Measurements from ENCODE around the gene IRGC. TPM values are rescaled to one million over a fixed set of nuclear protein-coding genes. Genes with fewer than 3 reads are reported as not detected.
A peak's percentile ranks its signal among the peaks of the same experiment; 100 is the strongest.

The IRGC gene
- total RNA-seq, 4 donors from 2014 or later: not detected

DNA sequence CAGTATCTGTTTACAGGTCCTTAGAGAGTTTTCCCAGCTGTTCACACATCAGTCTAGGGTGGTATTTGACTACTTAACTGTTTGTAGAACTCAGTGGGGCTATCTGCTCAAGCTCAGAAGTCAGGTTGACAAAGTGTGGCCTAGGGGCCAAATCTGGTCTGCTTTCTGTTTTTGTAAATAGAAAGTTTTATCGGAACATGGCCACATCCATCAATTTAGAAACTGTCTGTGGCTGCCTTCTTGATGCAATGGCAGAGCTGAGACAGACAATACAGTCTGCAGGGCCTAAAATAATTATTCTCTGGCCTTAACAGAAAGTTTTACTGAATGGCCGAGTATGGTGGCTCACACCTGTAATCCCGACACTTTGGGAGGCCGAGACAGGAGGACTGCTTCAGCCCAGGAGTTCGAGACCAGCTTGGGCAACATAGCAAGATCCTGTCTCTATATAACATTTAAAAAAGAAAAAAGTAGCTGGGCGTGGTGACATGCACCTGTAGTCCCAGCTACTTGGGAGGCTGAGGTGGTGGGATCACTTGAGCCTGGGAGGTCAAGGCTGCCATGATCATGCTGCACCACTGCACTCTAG is 36.5 kb downstream of the IRGC start:
- ATAC-seq: no peak
- no peak for DNase-seq
- intact Hi-C loops (cut with DNase I; ENCODE audit: low total_unique reads): loop anchor here (10.0 kb wide), 1 partner anchor 218 kb away; the partner anchor contains the start of gene ZNF575
- TF ChIP-seq POLR2A (IDR thresholded peaks at IDR 0.05): no peak
- TF ChIP-seq, protein P1, sequence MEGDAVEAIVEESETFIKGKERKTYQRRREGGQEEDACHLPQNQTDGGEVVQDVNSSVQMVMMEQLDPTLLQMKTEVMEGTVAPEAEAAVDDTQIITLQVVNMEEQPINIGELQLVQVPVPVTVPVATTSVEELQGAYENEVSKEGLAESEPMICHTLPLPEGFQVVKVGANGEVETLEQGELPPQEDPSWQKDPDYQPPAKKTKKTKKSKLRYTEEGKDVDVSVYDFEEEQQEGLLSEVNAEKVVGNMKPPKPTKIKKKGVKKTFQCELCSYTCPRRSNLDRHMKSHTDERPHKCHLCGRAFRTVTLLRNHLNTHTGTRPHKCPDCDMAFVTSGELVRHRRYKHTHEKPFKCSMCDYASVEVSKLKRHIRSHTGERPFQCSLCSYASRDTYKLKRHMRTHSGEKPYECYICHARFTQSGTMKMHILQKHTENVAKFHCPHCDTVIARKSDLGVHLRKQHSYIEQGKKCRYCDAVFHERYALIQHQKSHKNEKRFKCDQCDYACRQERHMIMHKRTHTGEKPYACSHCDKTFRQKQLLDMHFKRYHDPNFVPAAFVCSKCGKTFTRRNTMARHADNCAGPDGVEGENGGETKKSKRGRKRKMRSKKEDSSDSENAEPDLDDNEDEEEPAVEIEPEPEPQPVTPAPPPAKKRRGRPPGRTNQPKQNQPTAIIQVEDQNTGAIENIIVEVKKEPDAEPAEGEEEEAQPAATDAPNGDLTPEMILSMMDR (IDR thresholded peaks at IDR 0.05 in 4 of 5, conservative IDR thresholded peaks at IDR 0.05 in 1 of 5): no peak
- no peaks in the 10 kb centered on the region for H3K27me3 ChIP-seq
- in situ Hi-C loops (cut with MboI; ENCODE audit: low sequenced_read_pairs in 4 of 4): no loop called here
- no peaks in the 10 kb centered on the region for H3K9me3 ChIP-seq
- no peak overlapping the region for H3K4me3 ChIP-seq
- H3K27ac ChIP-seq: peak overlapping the region in 3 of 4 donors; percentile 14 to 98 (median 98)
- H3K36me3 ChIP-seq: peaks cover 0 to 32% of the 10 kb centered on the region in 2 donors
- peaks cover 5 to 19% of the 10 kb centered on the region in 2 donors for H3K4me1 ChIP-seq

DNA sequence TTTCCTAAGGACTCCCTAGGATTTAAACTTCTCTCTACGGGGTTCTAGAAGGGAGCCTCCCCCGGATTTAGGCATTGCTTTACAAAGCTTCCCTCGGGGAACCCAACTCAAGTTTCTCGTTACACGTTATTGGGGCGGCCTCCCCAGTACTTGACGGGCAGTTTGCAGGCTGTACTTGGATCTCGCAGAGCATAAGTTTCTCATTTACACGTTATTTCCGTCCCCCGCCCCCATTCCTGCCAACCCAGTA is 38.3 kb downstream of the IRGC start:
- ATAC-seq (no peak), DNase-seq (no peak)
- H3K27me3 ChIP-seq: no peaks in the 10 kb centered on the region
- no peaks in the 10 kb centered on the region for H3K9me3 ChIP-seq
- intact Hi-C loops (cut with DNase I; ENCODE audit: low total_unique reads): loop anchor here (10.0 kb wide), 1 partner anchor 219 kb away; the partner anchor contains the start of gene ZNF575
- peak overlapping the region; percentile 75 to 82 (median 80) for H3K4me3 ChIP-seq
- H3K4me1 ChIP-seq: peaks cover 5 to 19% of the 10 kb centered on the region in 2 donors
- peak overlapping the region; percentile 98 to 99 (median 98) for H3K27ac ChIP-seq
- peaks cover 0 to 15% of the 10 kb centered on the region in 2 donors for H3K36me3 ChIP-seq
- in situ Hi-C loops (cut with MboI; ENCODE audit: low sequenced_read_pairs in 4 of 4): no loop called here
- no peak for TF ChIP-seq POLR2A (IDR thresholded peaks at IDR 0.05)
- TF ChIP-seq, protein P1 (IDR thresholded peaks at IDR 0.05 in 4 of 5, conservative IDR thresholded peaks at IDR 0.05 in 1 of 5): no peak

DNA sequence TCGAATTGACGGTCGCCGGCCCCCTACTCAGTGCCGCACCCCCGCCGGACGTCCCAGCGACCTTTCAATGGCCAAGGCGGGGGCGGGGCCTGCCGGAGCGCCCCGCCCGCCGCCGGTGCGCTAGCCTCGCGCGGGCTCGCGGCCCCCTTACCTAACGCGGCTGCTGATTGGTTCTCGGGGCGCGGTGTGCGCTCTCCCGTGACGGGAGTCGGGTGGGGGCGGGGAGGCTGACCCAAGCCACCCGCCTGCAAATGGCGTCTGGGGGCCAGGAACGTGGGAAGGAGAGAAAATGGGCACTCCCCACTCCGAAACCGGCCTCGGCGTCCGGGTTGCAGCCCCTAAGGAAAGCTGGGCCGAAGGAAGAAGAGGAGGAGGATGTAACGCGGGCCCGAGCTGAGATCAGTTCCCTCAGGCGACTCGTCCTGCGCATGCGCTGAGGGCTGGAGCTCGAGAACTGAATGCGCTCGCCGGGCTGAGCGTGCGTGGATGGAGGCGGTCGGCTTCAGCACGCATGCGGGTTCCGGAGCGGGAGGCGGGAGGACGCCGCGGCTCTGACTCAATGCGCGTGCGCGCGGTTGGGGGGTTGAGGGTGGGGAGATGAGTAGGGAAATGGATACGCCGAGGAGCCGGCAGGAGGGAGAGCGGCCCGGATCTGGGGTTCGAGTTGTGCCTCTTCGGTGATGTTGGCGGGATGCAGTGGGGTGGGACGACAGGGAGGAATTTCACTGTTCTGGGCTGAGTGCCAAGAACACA is 38.8 kb downstream of the IRGC start, which contains the start of gene SMG9:
TSS of gene SMG9 (minus strand) at position 460 of the 753 bp plus-strand sequence. CDS start 4,221 bp downstream, outside the sequence.
- intact Hi-C loops (cut with DNase I; ENCODE audit: low total_unique reads): loop anchor here (1.0 to 10.0 kb wide), 2 partner anchors 158 to 220 kb away; partner anchors contain the start of genes IRGQ, ZNF575 and ZNF576
- TF ChIP-seq POLR2A (IDR thresholded peaks at IDR 0.05): peak; percentile 70 to 77
- TF ChIP-seq, protein P1 (IDR thresholded peaks at IDR 0.05 in 4 of 5, conservative IDR thresholded peaks at IDR 0.05 in 1 of 5): no peak
- DNase-seq (peak; percentile 96 to 97), ATAC-seq (peak; percentile 93 to 94)
- Histone ChIP-seq H3K4me3 (peak within 1 kb of the TSS; percentile 75 to 82 (median 80)), H3K9me3 (no peaks in the 10 kb centered on the region), H3K27ac (peak within 1 kb of the TSS; percentile 98 to 99 (median 98)), H3K27me3 (no peaks in the 10 kb centered on the region), H3K36me3 (peaks cover 0 to 10% of the 10 kb centered on the region in 2 donors), H3K4me1 (peaks cover 5 to 19% of the 10 kb centered on the region in 2 donors)
- in situ Hi-C loops (cut with MboI; ENCODE audit: low sequenced_read_pairs in 4 of 4): no loop called here

DNA sequence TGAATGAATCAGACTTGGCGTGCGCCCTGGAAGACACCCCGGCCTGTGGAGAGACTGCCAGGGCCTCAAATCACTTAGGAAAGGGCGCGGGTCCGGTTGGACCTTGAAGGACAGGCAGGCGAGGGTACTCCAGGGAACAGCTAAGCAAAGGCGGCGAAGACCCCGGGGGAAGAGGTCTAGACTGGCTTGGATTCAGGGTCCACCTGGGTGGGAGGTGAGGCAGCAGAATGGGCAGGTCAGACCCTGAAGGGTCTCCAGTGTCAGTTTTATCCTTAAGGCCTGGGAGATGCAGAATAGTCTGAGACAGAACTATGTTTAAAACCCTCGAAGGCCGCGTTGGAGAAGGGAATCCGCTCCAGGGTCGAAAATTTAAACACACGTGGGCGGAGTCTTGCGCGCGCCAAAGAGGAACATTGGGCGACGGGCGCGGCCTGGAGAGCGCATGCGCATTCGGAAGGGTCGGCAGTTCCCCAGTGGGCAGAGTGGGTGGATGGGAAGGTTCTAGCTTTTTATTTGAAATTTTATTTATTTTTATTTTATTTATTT is 39.5 kb downstream of the IRGC start:
- ATAC-seq (peak; percentile 60 to 77), DNase-seq (peak; percentile 68 to 74)
- no peaks in the 10 kb centered on the region for H3K9me3 ChIP-seq
- peaks cover 5 to 19% of the 10 kb centered on the region in 2 donors for H3K4me1 ChIP-seq
- TF ChIP-seq, protein P1 (IDR thresholded peaks at IDR 0.05 in 4 of 5, conservative IDR thresholded peaks at IDR 0.05 in 1 of 5): no peak
- TF ChIP-seq POLR2A (IDR thresholded peaks at IDR 0.05): no peak
- H3K27me3 ChIP-seq: no peaks in the 10 kb centered on the region
- peak overlapping the region; percentile 98 to 99 (median 98) for H3K27ac ChIP-seq
- intact Hi-C loops (cut with DNase I; ENCODE audit: low total_unique reads): loop anchor here (1.0 to 10.0 kb wide), 2 partner anchors 159 to 221 kb away; partner anchors contain the start of genes IRGQ, ZNF575 and ZNF576
- in situ Hi-C loops (cut with MboI; ENCODE audit: low sequenced_read_pairs in 4 of 4): no loop called here
- H3K36me3 ChIP-seq: peaks cover 0 to 4% of the 10 kb centered on the region in 2 donors
- H3K4me3 ChIP-seq: peak overlapping the region; percentile 75 to 82 (median 80)
